Measurements from ENCODE around the gene IL3RA.
A peak's percentile ranks its signal among the peaks of the same experiment; 100 is the strongest.

Gene IL3RA

DNA sequence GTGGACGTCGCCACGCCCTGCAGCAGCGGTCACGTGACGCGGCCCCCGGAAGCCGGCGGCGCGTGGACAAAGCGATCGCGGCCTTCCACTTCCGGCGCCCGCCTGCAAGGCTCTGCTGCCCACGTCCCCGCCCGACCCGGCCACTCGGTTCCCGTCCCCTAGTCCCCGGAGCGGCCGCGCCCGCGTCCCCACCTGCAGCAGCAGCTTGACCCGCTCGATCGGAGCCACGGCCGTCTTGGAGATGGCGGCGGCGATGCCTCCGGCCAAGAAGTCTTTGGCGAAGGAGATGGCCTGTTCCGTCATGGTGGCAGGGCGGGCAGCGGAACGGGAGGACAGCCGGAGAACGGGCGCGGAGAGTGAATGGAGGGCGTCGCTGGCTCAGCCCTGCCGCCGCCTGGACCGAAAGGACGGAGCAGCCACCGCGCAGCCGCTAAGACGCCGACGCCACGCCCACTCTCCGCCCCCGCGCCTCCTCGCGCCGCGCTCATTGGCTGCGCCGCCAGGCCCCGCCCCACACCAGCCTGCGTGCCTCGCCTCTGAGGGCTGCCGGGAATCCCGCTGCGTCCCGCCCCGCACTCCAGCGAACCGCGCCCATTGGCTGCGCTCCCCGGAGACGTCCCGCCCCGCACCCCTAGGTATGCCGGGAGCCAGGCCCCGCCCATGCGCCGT lies 55.3 kb downstream of the IL3RA start, which contains the start of gene SLC25A6:
TSS of gene SLC25A6 (minus strand) at position 407 of the 669 bp plus-strand sequence. CDS start at position 303, 104 bp downstream.
- H4K20me1 ChIP-seq (ENCODE audit: low read depth, low read length), result peaks cover 12% of the 10 kb centered on the region
- H3K4me3 ChIP-seq (ENCODE audit: insufficient read depth, low read length, poor library complexity, severe bottlenecking), result peak within 1 kb of the TSS; percentile 93
- no peaks in the 10 kb centered on the region for H3K9me2 ChIP-seq (replicated peaks; ENCODE audit: insufficient read depth, low read length)
- no peaks in the 10 kb centered on the region for H3K27me3 ChIP-seq (ENCODE audit: low read length)
- H3K79me2 ChIP-seq (ENCODE audit: insufficient read depth, low read length), result peaks cover 56% of the 10 kb centered on the region
- peak within 1 kb of the TSS; percentile 90 for H3K27ac ChIP-seq (ENCODE audit: low read depth, low read length)
- H3F3A ChIP-seq (ENCODE audit: insufficient read depth), result no peaks in the 10 kb centered on the region
- peak within 1 kb of the TSS; percentile 99 for H3K9ac ChIP-seq (ENCODE audit: low read length)
- peak within 1 kb of the TSS; percentile 78 for H3K4me2 ChIP-seq (ENCODE audit: low read depth, low read length, poor library complexity, severe bottlenecking)
- peaks cover 8% of the 10 kb centered on the region; the same call in 1 of the 2 replicates for H3K36me3 ChIP-seq (ENCODE audit: low read length)
- no peaks in the 10 kb centered on the region for H3K9me3 ChIP-seq (ENCODE audit: insufficient read depth, low read length)
- H2AFZ ChIP-seq (ENCODE audit: low read depth, low read length, severe bottlenecking), result no peak within 1 kb of the TSS
- TF ChIP-seq EZH2phosphoT487 (conservative IDR thresholded peaks at IDR 0.05; ENCODE audit: low read length), result no peak
- TF ChIP-seq, protein P1, sequence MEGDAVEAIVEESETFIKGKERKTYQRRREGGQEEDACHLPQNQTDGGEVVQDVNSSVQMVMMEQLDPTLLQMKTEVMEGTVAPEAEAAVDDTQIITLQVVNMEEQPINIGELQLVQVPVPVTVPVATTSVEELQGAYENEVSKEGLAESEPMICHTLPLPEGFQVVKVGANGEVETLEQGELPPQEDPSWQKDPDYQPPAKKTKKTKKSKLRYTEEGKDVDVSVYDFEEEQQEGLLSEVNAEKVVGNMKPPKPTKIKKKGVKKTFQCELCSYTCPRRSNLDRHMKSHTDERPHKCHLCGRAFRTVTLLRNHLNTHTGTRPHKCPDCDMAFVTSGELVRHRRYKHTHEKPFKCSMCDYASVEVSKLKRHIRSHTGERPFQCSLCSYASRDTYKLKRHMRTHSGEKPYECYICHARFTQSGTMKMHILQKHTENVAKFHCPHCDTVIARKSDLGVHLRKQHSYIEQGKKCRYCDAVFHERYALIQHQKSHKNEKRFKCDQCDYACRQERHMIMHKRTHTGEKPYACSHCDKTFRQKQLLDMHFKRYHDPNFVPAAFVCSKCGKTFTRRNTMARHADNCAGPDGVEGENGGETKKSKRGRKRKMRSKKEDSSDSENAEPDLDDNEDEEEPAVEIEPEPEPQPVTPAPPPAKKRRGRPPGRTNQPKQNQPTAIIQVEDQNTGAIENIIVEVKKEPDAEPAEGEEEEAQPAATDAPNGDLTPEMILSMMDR (IDR thresholded peaks at IDR 0.05; ENCODE audit: insufficient read depth, low read length, poor library complexity, severe bottlenecking), result no peak

DNA sequence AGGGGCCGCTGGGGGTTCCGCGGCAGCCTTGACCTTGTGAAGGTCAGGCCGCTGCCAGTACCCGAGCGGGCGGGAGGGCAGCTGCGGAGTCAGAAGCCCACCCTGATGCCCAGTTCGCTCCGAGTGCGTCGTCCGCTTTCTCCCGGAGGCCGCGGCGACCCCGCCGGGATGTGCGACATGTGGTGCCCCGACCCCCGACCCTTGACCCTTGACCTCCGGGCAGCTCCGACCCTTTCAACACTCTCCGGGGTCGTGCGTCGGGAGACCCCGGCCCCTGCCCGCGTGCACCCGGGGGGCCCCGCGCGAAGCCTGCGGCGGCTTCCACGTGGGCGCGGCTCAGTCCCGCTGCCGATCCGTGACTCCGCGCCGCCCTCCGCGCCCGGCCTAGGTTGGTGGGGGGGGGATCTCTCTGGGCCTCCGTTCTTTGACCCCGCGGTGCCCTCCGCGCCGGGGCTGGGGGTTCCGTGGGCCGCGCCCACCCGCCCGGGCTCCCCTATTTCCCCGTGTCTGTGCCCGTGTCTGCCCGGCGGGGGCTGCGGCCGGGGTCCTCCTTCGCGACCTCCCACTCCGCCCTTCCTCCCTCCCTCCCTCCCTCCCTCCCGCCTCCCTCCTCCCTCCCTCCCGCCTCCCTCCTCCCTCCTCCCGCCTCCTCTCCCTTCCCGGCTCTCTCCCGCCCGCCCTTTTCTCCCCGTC lies 55.9 kb downstream of the IL3RA start:
- Histone ChIP-seq H3K27ac (ENCODE audit: low read depth, low read length) (peak overlapping the region; percentile 82), H3K9me2 (replicated peaks; ENCODE audit: insufficient read depth, low read length) (no peaks in the 10 kb centered on the region), H3K9ac (ENCODE audit: low read length) (peak overlapping the region; percentile 99), H3K27me3 (ENCODE audit: low read length) (no peaks in the 10 kb centered on the region), H3K79me2 (ENCODE audit: insufficient read depth, low read length) (peaks cover 56% of the 10 kb centered on the region), H3K4me2 (ENCODE audit: low read depth, low read length, poor library complexity, severe bottlenecking) (peak overlapping the region; percentile 78), H3K36me3 (ENCODE audit: low read length) (peaks cover 8% of the 10 kb centered on the region; the same call in 1 of the 2 replicates), H3K4me3 (ENCODE audit: insufficient read depth, low read length, poor library complexity, severe bottlenecking) (peak overlapping the region; percentile 65), H3F3A (ENCODE audit: insufficient read depth) (no peaks in the 10 kb centered on the region), H2AFZ (ENCODE audit: low read depth, low read length, severe bottlenecking) (no peak overlapping the region), H3K9me3 (ENCODE audit: insufficient read depth, low read length) (no peaks in the 10 kb centered on the region), H4K20me1 (ENCODE audit: low read depth, low read length) (peaks cover 12% of the 10 kb centered on the region)
- no peak for TF ChIP-seq EZH2phosphoT487 (conservative IDR thresholded peaks at IDR 0.05; ENCODE audit: low read length)
- TF ChIP-seq, protein P1 (IDR thresholded peaks at IDR 0.05; ENCODE audit: insufficient read depth, low read length, poor library complexity, severe bottlenecking), result no peak

- Histone ChIP-seq H3K9me2 (replicated peaks; ENCODE audit: insufficient read depth, low read length) (no peaks in the 10 kb centered on the region), H3F3A (ENCODE audit: insufficient read depth) (no peaks in the 10 kb centered on the region), H3K27ac (ENCODE audit: low read depth, low read length) (no peak overlapping the region), H3K36me3 (ENCODE audit: low read length) (peaks cover 8% of the 10 kb centered on the region; the same call in 1 of the 2 replicates), H3K9ac (ENCODE audit: low read length) (no peak overlapping the region; the same call in 1 of the 2 replicates), H2AFZ (ENCODE audit: low read depth, low read length, severe bottlenecking) (no peak overlapping the region), H3K4me3 (ENCODE audit: insufficient read depth, low read length, poor library complexity, severe bottlenecking) (peak overlapping the region; percentile 60), H3K9me3 (ENCODE audit: insufficient read depth, low read length) (no peaks in the 10 kb centered on the region), H3K79me2 (ENCODE audit: insufficient read depth, low read length) (peaks cover 52% of the 10 kb centered on the region), H3K4me2 (ENCODE audit: low read depth, low read length, poor library complexity, severe bottlenecking) (peak overlapping the region; percentile 78), H4K20me1 (ENCODE audit: low read depth, low read length) (peaks cover 12% of the 10 kb centered on the region), H3K27me3 (ENCODE audit: low read length) (no peaks in the 10 kb centered on the region)
- TF ChIP-seq EZH2phosphoT487 (conservative IDR thresholded peaks at IDR 0.05; ENCODE audit: low read length), result no peak
- TF ChIP-seq, protein P1 (IDR thresholded peaks at IDR 0.05; ENCODE audit: insufficient read depth, low read length, poor library complexity, severe bottlenecking), result no peak
Observed at GRCh38 chrX:1393871-1394615, 57.5 kb downstream of the IL3RA start.
